ENCODE measurements around the gene TMEM184A.

The TMEM184A gene

DNA sequence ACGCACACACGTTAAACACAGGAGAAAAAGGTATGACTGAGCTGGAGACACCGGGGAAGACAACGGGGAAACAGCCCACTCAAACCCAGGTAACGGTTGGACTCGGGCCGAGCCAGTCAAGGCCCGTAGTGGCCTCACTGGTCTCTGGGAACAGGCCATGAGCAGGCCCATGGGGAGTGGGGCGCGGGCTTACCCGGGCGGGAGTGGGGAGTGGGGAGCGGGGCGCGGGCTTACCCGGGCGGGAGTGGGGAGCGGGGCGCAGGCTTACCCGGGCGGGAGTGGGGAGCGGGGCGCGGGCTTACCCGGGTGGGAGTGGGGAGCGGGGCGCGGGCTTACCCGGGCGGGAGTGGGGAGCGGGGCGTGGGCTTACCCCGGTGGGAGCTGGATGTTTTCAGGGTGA is 63.4 kb downstream of the TMEM184A start:
- no peak for DNase-seq (ENCODE audit: low spot score)
- TF ChIP-seq, protein P1, sequence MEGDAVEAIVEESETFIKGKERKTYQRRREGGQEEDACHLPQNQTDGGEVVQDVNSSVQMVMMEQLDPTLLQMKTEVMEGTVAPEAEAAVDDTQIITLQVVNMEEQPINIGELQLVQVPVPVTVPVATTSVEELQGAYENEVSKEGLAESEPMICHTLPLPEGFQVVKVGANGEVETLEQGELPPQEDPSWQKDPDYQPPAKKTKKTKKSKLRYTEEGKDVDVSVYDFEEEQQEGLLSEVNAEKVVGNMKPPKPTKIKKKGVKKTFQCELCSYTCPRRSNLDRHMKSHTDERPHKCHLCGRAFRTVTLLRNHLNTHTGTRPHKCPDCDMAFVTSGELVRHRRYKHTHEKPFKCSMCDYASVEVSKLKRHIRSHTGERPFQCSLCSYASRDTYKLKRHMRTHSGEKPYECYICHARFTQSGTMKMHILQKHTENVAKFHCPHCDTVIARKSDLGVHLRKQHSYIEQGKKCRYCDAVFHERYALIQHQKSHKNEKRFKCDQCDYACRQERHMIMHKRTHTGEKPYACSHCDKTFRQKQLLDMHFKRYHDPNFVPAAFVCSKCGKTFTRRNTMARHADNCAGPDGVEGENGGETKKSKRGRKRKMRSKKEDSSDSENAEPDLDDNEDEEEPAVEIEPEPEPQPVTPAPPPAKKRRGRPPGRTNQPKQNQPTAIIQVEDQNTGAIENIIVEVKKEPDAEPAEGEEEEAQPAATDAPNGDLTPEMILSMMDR (IDR thresholded peaks at IDR 0.05; ENCODE audit: borderline replicate concordance, control extremely low read depth, extremely low read depth, insufficient read depth, missing control alignments): no peak
- in situ Hi-C loops (cut with MboI; ENCODE audit: low sequenced_read_pairs, unreplicated experiment): no loop called here

Data from GM13976 (cell line).